Measurements from ENCODE around the gene SYTL1.

DNA sequence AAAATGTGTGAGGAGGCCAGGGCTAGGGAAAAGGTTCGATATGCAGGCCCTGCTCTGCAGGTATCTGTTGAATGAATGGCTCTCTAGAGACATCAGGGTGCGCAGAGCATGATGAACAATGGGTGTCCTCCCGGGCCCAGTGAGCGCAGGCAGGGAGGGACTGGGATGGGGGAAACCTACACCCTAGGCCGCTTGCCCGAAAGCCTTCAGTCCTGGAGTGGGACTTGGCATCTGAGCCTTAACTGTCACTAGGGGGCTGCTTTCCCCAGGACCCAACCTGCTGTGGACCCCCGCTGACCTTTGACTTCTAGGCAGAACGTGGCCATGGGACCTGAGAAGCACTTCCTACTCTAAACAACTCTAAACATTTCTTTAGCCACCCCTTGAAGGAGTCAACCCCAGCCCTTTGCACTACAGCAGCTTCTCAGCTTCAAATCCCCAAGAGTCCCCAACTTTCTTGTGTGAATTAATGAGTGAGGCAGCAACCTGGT lies 25.4 kb downstream of the SYTL1 start:
- no peak for TF ChIP-seq EGR1 (IDR thresholded peaks at IDR 0.05; ENCODE audit: low read depth)
- TF ChIP-seq, protein P1, sequence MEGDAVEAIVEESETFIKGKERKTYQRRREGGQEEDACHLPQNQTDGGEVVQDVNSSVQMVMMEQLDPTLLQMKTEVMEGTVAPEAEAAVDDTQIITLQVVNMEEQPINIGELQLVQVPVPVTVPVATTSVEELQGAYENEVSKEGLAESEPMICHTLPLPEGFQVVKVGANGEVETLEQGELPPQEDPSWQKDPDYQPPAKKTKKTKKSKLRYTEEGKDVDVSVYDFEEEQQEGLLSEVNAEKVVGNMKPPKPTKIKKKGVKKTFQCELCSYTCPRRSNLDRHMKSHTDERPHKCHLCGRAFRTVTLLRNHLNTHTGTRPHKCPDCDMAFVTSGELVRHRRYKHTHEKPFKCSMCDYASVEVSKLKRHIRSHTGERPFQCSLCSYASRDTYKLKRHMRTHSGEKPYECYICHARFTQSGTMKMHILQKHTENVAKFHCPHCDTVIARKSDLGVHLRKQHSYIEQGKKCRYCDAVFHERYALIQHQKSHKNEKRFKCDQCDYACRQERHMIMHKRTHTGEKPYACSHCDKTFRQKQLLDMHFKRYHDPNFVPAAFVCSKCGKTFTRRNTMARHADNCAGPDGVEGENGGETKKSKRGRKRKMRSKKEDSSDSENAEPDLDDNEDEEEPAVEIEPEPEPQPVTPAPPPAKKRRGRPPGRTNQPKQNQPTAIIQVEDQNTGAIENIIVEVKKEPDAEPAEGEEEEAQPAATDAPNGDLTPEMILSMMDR (IDR thresholded peaks at IDR 0.05 in 2 of 3, conservative IDR thresholded peaks at IDR 0.05 in 1 of 3; ENCODE audit: borderline replicate concordance in 1 of 3, insufficient read depth in 1 of 3, low read depth in 2 of 3, low read length in 2 of 3) = no peak
- no peak for TF ChIP-seq POLR2A (IDR thresholded peaks at IDR 0.05; ENCODE audit: borderline replicate concordance, extremely low read depth, insufficient read depth, insufficient read length)
- TF ChIP-seq MAX (IDR thresholded peaks at IDR 0.05) = no peak
- TF ChIP-seq POLR2AphosphoS5 (IDR thresholded peaks at IDR 0.05; ENCODE audit: low read depth, low read length) = no peak
- TF ChIP-seq, protein P2, sequence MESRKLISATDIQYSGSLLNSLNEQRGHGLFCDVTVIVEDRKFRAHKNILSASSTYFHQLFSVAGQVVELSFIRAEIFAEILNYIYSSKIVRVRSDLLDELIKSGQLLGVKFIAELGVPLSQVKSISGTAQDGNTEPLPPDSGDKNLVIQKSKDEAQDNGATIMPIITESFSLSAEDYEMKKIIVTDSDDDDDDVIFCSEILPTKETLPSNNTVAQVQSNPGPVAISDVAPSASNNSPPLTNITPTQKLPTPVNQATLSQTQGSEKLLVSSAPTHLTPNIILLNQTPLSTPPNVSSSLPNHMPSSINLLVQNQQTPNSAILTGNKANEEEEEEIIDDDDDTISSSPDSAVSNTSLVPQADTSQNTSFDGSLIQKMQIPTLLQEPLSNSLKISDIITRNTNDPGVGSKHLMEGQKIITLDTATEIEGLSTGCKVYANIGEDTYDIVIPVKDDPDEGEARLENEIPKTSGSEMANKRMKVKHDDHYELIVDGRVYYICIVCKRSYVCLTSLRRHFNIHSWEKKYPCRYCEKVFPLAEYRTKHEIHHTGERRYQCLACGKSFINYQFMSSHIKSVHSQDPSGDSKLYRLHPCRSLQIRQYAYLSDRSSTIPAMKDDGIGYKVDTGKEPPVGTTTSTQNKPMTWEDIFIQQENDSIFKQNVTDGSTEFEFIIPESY (IDR thresholded peaks at IDR 0.05; ENCODE audit: extremely low read depth, insufficient replicate concordance, low read length) = no peak
- no peak for TF ChIP-seq YY1 (IDR thresholded peaks at IDR 0.05; ENCODE audit: extremely low read depth, insufficient replicate concordance, low read depth, low read length)
- no peak for TF ChIP-seq SIN3A (IDR thresholded peaks at IDR 0.05; ENCODE audit: low read depth)
- TF ChIP-seq EZH2 (IDR thresholded peaks at IDR 0.05) = no peak
- no peak for TF ChIP-seq ELF1 (IDR thresholded peaks at IDR 0.05; ENCODE audit: borderline replicate concordance, low read depth)
- TF ChIP-seq RAD21 (IDR thresholded peaks at IDR 0.05; ENCODE audit: low read depth) = no peak
- TF ChIP-seq SP1 (IDR thresholded peaks at IDR 0.05; ENCODE audit: low read depth) = no peak
- no peak for TF ChIP-seq EZH2phosphoT487 (IDR thresholded peaks at IDR 0.05; ENCODE audit: borderline replicate concordance)
- no peak for TF ChIP-seq CBX3 (IDR thresholded peaks at IDR 0.05; ENCODE audit: low read depth)
